Measurements from ENCODE around the gene ASPSCR1. TPM values are rescaled to one million over a fixed set of nuclear protein-coding genes. Genes with fewer than 3 reads are reported as not detected.

Gene ASPSCR1
- total and polyA plus RNA-seq, 2 donors from 2014 or later: 35.2 to 57.5 TPM

DNA sequence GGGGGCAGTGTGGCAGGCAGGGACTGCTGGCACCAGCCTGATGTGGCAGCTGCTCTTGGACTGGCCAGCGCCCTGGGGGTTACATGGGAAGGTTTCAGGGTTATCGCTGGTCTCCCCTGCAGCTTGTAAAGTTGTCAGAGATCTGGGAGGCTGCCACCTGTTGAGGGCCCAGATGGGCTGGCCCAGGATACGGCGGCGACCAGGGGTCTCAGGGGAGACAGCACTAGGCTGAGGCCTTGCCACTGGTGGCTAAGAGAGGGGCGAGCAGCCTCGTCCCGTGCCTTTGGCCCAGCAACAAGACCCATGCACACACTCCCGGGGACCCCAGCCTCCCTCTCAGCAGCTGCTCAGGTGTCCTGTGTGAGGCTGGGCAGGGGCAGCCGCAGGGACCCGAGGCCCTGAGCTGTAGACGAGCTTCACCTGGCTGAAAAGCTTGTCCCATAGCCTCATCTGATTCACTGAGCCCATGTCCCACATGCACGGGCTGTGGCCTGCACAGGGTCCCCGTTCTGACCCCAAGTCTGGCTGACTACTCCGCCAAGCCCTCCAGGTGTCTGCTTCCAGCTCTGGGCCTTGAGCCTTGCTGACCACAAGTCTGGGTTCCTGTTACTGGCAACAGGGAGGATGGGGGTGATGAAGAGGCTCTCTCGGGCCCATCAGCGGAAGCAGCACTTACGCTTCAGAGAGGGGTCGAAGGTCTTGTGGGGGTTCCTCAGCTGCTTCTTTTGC, 82.0 kb downstream of the ASPSCR1 start:
- Histone ChIP-seq H3K36me3 (ENCODE audit: control insufficient read depth in 2 of 3, insufficient read depth in 3 of 3, low read length in 3 of 3) (peaks cover 0 to 27% (median 5%) of the 10 kb centered on the region in 3 donors), H3K4me3 (ENCODE audit: low read length in 3 of 3) (no peak overlapping the region), H3K27me3 (ENCODE audit: control insufficient read depth, insufficient read depth, low read length) (no peaks in the 10 kb centered on the region), H3K9me3 (ENCODE audit: control insufficient read depth in 2 of 3, insufficient read depth in 1 of 3, low read length in 3 of 3) (no peaks in the 10 kb centered on the region), H3K27ac (ENCODE audit: low read depth in 2 of 2, low read length in 2 of 2) (no peak overlapping the region), H3K4me1 (ENCODE audit: control insufficient read depth in 2 of 3, insufficient read depth in 2 of 3, low read depth in 1 of 3, low read length in 3 of 3) (peaks cover 0 to 16% (median 4%) of the 10 kb centered on the region in 3 donors), H3K9ac (ENCODE audit: low read length in 3 of 3) (no peak overlapping the region)
- FAIRE-seq (no peak), DNase-seq (peak in 1 of 5 donors; percentile 63)
- TF ChIP-seq, protein P1, sequence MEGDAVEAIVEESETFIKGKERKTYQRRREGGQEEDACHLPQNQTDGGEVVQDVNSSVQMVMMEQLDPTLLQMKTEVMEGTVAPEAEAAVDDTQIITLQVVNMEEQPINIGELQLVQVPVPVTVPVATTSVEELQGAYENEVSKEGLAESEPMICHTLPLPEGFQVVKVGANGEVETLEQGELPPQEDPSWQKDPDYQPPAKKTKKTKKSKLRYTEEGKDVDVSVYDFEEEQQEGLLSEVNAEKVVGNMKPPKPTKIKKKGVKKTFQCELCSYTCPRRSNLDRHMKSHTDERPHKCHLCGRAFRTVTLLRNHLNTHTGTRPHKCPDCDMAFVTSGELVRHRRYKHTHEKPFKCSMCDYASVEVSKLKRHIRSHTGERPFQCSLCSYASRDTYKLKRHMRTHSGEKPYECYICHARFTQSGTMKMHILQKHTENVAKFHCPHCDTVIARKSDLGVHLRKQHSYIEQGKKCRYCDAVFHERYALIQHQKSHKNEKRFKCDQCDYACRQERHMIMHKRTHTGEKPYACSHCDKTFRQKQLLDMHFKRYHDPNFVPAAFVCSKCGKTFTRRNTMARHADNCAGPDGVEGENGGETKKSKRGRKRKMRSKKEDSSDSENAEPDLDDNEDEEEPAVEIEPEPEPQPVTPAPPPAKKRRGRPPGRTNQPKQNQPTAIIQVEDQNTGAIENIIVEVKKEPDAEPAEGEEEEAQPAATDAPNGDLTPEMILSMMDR (IDR thresholded peaks at IDR 0.05; ENCODE audit: borderline replicate concordance, extremely low read depth, insufficient read depth): no peak
- intact Hi-C loops (cut with DNase I): no loop called here

DNA sequence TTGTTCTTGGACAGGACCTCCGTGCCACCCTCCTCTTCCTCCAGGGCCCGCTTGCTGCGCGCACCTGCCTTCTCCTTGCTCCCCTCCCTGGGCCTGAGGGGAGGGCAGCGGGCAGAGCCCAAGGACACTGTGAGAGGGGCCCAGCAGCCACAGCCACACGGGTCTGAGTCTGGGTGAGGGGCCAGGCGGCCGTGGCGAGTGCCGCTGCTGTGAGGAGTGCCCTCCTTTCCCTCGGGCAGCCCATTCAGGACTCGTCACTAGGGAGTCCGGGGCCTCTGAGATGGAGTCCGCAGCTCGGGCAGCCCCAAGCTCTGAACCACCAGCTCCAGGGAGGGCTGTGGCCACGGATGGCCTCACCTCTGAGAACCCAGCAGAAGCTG, 82.6 kb downstream of the ASPSCR1 start:
- intact Hi-C loops (cut with DNase I): no loop called here
- Histone ChIP-seq H3K27ac (ENCODE audit: low read depth in 2 of 2, low read length in 2 of 2) (no peak overlapping the region), H3K4me1 (ENCODE audit: control insufficient read depth in 2 of 3, insufficient read depth in 2 of 3, low read depth in 1 of 3, low read length in 3 of 3) (peaks cover 0 to 21% (median 9%) of the 10 kb centered on the region in 3 donors), H3K9ac (ENCODE audit: low read length in 3 of 3) (no peak overlapping the region), H3K9me3 (ENCODE audit: control insufficient read depth in 2 of 3, insufficient read depth in 1 of 3, low read length in 3 of 3) (no peaks in the 10 kb centered on the region), H3K4me3 (ENCODE audit: low read length in 3 of 3) (no peak overlapping the region), H3K36me3 (ENCODE audit: control insufficient read depth in 2 of 3, insufficient read depth in 3 of 3, low read length in 3 of 3) (peaks cover 0 to 25% (median 5%) of the 10 kb centered on the region in 3 donors), H3K27me3 (ENCODE audit: control insufficient read depth, insufficient read depth, low read length) (no peaks in the 10 kb centered on the region)
- TF ChIP-seq, protein P1 (IDR thresholded peaks at IDR 0.05; ENCODE audit: borderline replicate concordance, extremely low read depth, insufficient read depth): no peak
- DNase-seq: peak in 1 of 5 donors; percentile 62
- no peak for FAIRE-seq

DNA sequence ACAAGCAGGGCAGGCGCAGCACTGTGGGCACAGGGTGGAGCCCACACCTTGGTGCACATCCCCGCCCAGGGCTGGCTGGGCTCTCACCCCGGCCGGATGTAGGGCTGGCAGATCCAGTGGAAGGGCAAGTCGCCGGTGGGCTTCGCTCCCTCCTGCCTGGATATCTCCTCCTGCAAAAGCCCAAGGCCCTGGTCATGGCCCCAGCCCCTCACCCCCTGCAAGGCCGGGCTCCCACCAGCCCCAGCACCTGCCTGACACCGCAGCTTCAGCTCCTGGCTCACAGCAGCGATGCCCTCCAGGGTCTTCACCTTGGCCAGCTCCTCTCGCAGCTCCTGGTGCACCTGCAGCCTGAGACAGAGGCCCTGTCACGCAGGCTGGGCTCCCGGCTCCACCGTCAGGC, 83.2 kb downstream of the ASPSCR1 start:
- intact Hi-C loops (cut with DNase I): no loop called here
- TF ChIP-seq, protein P1 (IDR thresholded peaks at IDR 0.05; ENCODE audit: borderline replicate concordance, extremely low read depth, insufficient read depth): no peak
- DNase-seq (peak in 1 of 5 donors; percentile 68), FAIRE-seq (no peak)
- H3K9me3 ChIP-seq (ENCODE audit: control insufficient read depth in 2 of 3, insufficient read depth in 1 of 3, low read length in 3 of 3): no peaks in the 10 kb centered on the region
- no peak overlapping the region for H3K27ac ChIP-seq (ENCODE audit: low read depth in 2 of 2, low read length in 2 of 2)
- H3K4me3 ChIP-seq (ENCODE audit: low read length in 3 of 3): no peak overlapping the region
- peaks cover 0 to 21% (median 5%) of the 10 kb centered on the region in 3 donors for H3K36me3 ChIP-seq (ENCODE audit: control insufficient read depth in 2 of 3, insufficient read depth in 3 of 3, low read length in 3 of 3)
- H3K27me3 ChIP-seq (ENCODE audit: control insufficient read depth, insufficient read depth, low read length): no peaks in the 10 kb centered on the region
- H3K9ac ChIP-seq (ENCODE audit: low read length in 3 of 3): no peak overlapping the region
- H3K4me1 ChIP-seq (ENCODE audit: control insufficient read depth in 2 of 3, insufficient read depth in 2 of 3, low read depth in 1 of 3, low read length in 3 of 3): peaks cover 0 to 23% (median 9%) of the 10 kb centered on the region in 3 donors

Measured in kidney (tissue), 14 donors.